Neural cell (in vitro differentiated cells): ENCODE measurements around the gene SLC7A1. TPM values are rescaled to one million over a fixed set of nuclear protein-coding genes. Genes with fewer than 3 reads are reported as not detected.

Experiments used
- H2AFZ ChIP-seq: fragments of 200-600, 300-800 bp; sonication (generic), shearing (Covaris generic); 2 replicates; pipeline ENCODE4 v1.6.0; 2014; ENCODE audit warnings: low read depth, mild to moderate bottlenecking, antibody characterized with exemption, low read length, moderate library complexity
- H3F3A ChIP-seq: fragments of 200-600 bp; shearing (Covaris generic); 2 replicates; pipeline ENCODE4 v1.6.1; 2016; ENCODE audit warnings: mild to moderate bottlenecking, moderate library complexity, mixed read lengths, antibody characterized with exemption, low read length; ENCODE audit not compliant: insufficient read depth, poor library complexity, severe bottlenecking
- H3K27ac ChIP-seq: fragments of 200-600, 300-800 bp; sonication (generic), shearing (Covaris generic); 2 replicates; pipeline ENCODE4 v1.5.1; 2014; ENCODE audit warnings: mild to moderate bottlenecking, low read length, moderate library complexity
- H3K27me3 ChIP-seq: fragments of 300-800, 200-600 bp; sonication (generic), shearing (Covaris generic); 2 replicates; pipeline ENCODE4 v1.6.0; 2014; ENCODE audit warnings: mild to moderate bottlenecking, low read depth, low read length, moderate library complexity; ENCODE audit not compliant: insufficient read depth
- H3K36me3 ChIP-seq: fragments of 300-800, 200-600 bp; sonication (generic), shearing (Covaris generic); 2 replicates; pipeline ENCODE4 v1.5.1; 2014; ENCODE audit warnings: mild to moderate bottlenecking, antibody characterized with exemption, low read length, moderate library complexity; ENCODE audit not compliant: insufficient read depth
- H3K4me2 ChIP-seq: fragments of 300-800, 200-600 bp; sonication (generic), shearing (Covaris generic); 2 replicates; pipeline ENCODE4 v1.6.0; 2014; ENCODE audit warnings: mild to moderate bottlenecking, low read length
- H3K4me3 ChIP-seq: fragments of 300-800, 200-600 bp; sonication (generic), shearing (Covaris generic); 2 replicates; pipeline ENCODE4 v1.5.1; 2014; ENCODE audit warnings: mild to moderate bottlenecking, low read length, moderate library complexity
- H3K79me2 ChIP-seq: fragments of 200-600 bp; shearing (Covaris generic); replicated peaks from 2 replicates; pipeline ENCODE4 v1.6.0; 2014; ENCODE audit warnings: mild to moderate bottlenecking, low read length, moderate library complexity; ENCODE audit not compliant: insufficient read depth
- H3K9ac ChIP-seq: fragments of 300-800, 200-600 bp; sonication (generic), shearing (Covaris generic); 2 replicates; pipeline ENCODE4 v1.6.1; 2016; ENCODE audit warnings: mild to moderate bottlenecking, low read length, mixed read lengths
- H3K9me2 ChIP-seq: fragments of 200-600 bp; shearing (Covaris generic); 2 replicates; pipeline ENCODE4 v1.6.1; 2016; ENCODE audit warnings: mild to moderate bottlenecking, low read length, mixed read lengths; ENCODE audit not compliant: insufficient read depth
- H3K9me3 ChIP-seq: fragments of 200-600, 300-800 bp; sonication (generic), shearing (Covaris generic); 2 replicates; pipeline ENCODE4 v1.6.1; 2016; ENCODE audit warnings: mild to moderate bottlenecking, mixed run types, low read length, moderate library complexity, mixed read lengths
- H4K20me1 ChIP-seq: fragments of 200-600 bp; shearing (Covaris generic); 2 replicates; pipeline ENCODE4 v1.6.1; 2016; ENCODE audit warnings: mild to moderate bottlenecking, mixed run types; ENCODE audit not compliant: insufficient read depth
- CTCF ChIP-seq: fragments of 450-650 bp; IDR thresholded peaks from 2 replicates; pipeline ENCODE4 v1.5.1; 2014; ENCODE audit warnings: antibody characterized with exemption, mild to moderate bottlenecking, moderate library complexity; ENCODE audit not compliant: poor library complexity, severe bottlenecking
- EP300 ChIP-seq: fragments of 450-650 bp; conservative IDR thresholded peaks from 2 replicates; pipeline ENCODE4 v1.6.1; 2014; ENCODE audit warnings: antibody characterized with exemption, mild to moderate bottlenecking, moderate library complexity; ENCODE audit not compliant: poor library complexity, severe bottlenecking
- EZH2 ChIP-seq: fragments of 200-600, 300-800 bp; shearing (Covaris generic), sonication (generic); IDR thresholded peaks from 2 replicates; pipeline ENCODE4 v1.6.1; 2014; ENCODE audit warnings: antibody characterized with exemption, low read length, borderline replicate concordance, mild to moderate bottlenecking; ENCODE audit not compliant: insufficient read depth, poor library complexity, severe bottlenecking
- MXI1 ChIP-seq: fragments of 450-650 bp; conservative IDR thresholded peaks from 2 replicates; pipeline ENCODE4 v1.6.1; 2014; ENCODE audit warnings: antibody characterized with exemption, mild to moderate bottlenecking; ENCODE audit not compliant: poor library complexity, severe bottlenecking
- POLR2AphosphoS5 ChIP-seq: IDR thresholded peaks from 2 replicates; pipeline ENCODE4 v1.6.1; 2012
- RAD21 ChIP-seq: fragments of 450-650 bp; conservative IDR thresholded peaks from 2 replicates; pipeline ENCODE4 v1.6.1; 2014; ENCODE audit warnings: antibody characterized with exemption, mild to moderate bottlenecking, moderate library complexity
- REST ChIP-seq: IDR thresholded peaks from 2 replicates; pipeline ENCODE4 v1.6.1; 2012; ENCODE audit warnings: borderline replicate concordance
- SMC3 ChIP-seq: fragments of 450-650 bp; conservative IDR thresholded peaks from 2 replicates; pipeline ENCODE4 v1.6.1; 2014; ENCODE audit warnings: antibody characterized with exemption, mild to moderate bottlenecking, moderate library complexity; ENCODE audit not compliant: poor library complexity
- TAF1 ChIP-seq: IDR thresholded peaks from 2 replicates; pipeline ENCODE4 v1.6.1; 2012; ENCODE audit warnings: low read depth
- polyA plus RNA-seq: library from polyadenylated mRNA; depleted of rRNA; stranded (reverse); fragments of >200 nt; gene quantifications from 2 replicates; pipeline ENCODE4 v1.2.3, GENCODE V29; 2014

The SLC7A1 gene
- polyA plus RNA-seq, 1 donor from 2014 or later: 2.6 TPM

- Histone ChIP-seq H3K27me3 (no peaks in the 10 kb centered on the region), H3K27ac (no peak overlapping the region), H3K9me2 (no peaks in the 10 kb centered on the region), H3K79me2 (no peaks in the 10 kb centered on the region), H2AFZ (no peak overlapping the region), H3F3A (no peaks in the 10 kb centered on the region), H3K9ac (no peak overlapping the region), H3K36me3 (no peaks in the 10 kb centered on the region), H3K9me3 (no peaks in the 10 kb centered on the region), H3K4me3 (no peak overlapping the region), H3K4me2 (no peak overlapping the region), H4K20me1 (no peaks in the 10 kb centered on the region)
- TF ChIP-seq EP300 (no peak), CTCF (no peak), REST (no peak), RAD21 (no peak), EZH2 (no peak), POLR2AphosphoS5 (no peak)
Measured at GRCh38 chr13:29496241-29496712, 99.2 kb downstream of the SLC7A1 start.

GRCh38 chr13:29494520-29494919 is 101.0 kb downstream of the SLC7A1 start:
- no peak for TF ChIP-seq TAF1
- no peak for TF ChIP-seq SMC3
- TF ChIP-seq POLR2AphosphoS5: no peak
- no peak for TF ChIP-seq CTCF
- TF ChIP-seq RAD21: no peak
- no peak for TF ChIP-seq REST
- TF ChIP-seq EZH2: no peak
- TF ChIP-seq EP300: no peak
- no peak for TF ChIP-seq MXI1
- Histone ChIP-seq H4K20me1 (no peaks in the 10 kb centered on the region), H3K27ac (no peak overlapping the region), H3K9ac (no peak overlapping the region), H3K9me3 (no peaks in the 10 kb centered on the region), H3K79me2 (no peaks in the 10 kb centered on the region), H3K27me3 (no peaks in the 10 kb centered on the region), H3F3A (no peaks in the 10 kb centered on the region), H3K9me2 (no peaks in the 10 kb centered on the region), H3K36me3 (no peaks in the 10 kb centered on the region), H3K4me2 (no peak overlapping the region), H3K4me3 (no peak overlapping the region), H2AFZ (no peak overlapping the region)
